ENCODE measurements around the gene LCA5L.
"Not testable (repeated sequence)": the region's sequence is repeated elsewhere in the genome, so short reads cannot be mapped to it uniquely, and the experiment has no call there.

The LCA5L gene

DNA sequence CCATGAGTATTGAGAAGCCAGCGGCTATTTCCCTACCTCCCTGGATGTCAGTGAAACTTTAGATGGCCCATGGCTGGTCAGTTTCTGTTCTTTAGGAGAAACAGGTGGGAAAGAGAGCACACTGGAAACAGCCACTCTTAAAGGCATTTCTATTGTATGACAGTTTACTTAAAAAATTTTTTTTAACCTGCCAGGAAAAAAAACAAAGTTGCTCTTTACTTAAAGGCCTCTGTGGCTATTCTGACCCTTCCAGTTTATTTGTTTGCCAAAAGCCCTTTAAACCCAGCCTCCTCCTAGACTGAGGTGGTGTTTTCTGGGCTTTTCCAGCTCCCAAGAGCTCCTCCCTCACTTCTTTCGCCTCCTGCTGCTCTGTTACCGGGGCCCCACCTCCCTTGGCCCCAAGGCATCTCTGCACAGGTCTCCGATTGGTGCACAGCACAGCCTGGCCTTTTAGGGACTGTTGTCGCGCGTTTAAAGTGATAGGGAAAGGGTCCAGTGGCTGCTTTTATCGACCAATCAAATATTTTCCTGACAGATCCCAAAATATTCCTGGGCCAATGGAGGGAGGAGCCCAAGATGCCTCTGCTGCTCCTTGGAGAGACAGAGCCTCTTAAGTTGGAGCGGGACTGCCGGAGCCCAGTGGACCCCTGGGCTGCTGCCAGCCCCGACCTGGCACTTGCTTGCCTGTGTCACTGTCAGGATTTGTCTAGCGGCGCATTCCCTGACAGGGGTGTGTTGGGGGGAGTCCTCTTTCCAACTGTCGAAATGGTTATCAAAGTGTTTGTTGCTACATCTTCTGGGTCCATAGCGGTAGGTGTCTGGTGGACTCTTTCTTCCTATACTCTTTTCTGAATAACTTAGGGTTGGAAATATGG, 6.0 kb upstream of the LCA5L start, which contains the start of gene SH3BGR:
TSS of gene SH3BGR (plus strand) at position 639 of the 875 bp plus-strand sequence. CDS start at position 766, 127 bp downstream.
- DNase-seq (ENCODE audit: low spot score) = no peak

DNA sequence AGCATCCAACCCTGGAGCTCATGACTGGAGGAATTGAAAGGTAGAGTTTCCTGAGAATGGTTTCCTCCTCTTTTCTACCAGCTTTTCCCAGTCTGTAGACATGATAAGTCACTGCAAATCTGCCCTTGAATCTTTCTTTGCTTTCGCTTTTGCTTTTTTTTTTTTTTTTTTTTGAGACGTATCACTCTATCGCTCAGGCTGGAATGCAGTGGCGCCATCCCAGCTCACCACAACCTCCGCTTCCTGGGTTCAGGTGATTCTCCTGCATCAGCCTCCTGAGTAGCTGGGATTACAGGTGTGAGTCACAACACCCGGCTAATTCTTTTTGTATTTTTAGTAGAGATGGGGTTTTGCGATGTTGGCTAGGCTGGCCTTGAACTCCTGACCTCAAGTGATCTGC, 1.7 kb upstream of the LCA5L start:
- no peak for DNase-seq (ENCODE audit: low spot score)

DNA sequence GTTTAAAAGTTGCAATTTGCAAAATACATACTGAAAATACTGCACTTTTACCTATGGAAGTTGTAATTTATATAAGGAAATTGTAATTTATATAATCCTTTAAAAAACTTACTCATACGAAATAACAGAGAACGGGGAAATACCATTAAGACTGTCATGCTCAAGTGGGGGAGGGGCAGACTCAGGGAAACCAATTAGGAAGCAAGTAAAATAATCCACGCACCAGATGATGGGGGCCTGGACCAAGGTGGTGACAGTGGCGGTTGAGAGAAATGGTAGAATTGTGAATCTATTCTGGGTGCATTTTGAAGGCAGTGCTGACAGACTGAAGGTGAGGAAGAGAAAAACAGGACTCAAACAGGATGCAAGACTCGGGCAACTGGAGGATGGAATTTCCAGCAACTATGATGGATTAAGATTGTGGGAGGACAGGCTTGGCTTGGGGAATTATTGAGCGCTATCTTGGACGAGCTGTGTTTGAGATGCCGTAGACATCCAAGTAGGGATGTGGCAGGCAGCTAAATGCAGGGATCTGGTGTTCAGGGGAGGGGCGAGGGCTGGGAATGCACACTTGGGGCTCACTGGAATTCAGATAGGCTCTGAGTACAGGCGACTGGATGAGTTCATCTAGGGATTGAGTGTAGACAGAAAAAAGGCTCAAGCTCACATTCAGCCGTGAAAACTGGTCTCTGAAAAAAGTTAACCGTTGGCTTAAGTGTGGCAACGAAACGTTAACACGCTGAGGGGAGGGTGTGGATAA, 977 bp downstream of the LCA5L start:
- no peak for DNase-seq (ENCODE audit: low spot score)

DNA sequence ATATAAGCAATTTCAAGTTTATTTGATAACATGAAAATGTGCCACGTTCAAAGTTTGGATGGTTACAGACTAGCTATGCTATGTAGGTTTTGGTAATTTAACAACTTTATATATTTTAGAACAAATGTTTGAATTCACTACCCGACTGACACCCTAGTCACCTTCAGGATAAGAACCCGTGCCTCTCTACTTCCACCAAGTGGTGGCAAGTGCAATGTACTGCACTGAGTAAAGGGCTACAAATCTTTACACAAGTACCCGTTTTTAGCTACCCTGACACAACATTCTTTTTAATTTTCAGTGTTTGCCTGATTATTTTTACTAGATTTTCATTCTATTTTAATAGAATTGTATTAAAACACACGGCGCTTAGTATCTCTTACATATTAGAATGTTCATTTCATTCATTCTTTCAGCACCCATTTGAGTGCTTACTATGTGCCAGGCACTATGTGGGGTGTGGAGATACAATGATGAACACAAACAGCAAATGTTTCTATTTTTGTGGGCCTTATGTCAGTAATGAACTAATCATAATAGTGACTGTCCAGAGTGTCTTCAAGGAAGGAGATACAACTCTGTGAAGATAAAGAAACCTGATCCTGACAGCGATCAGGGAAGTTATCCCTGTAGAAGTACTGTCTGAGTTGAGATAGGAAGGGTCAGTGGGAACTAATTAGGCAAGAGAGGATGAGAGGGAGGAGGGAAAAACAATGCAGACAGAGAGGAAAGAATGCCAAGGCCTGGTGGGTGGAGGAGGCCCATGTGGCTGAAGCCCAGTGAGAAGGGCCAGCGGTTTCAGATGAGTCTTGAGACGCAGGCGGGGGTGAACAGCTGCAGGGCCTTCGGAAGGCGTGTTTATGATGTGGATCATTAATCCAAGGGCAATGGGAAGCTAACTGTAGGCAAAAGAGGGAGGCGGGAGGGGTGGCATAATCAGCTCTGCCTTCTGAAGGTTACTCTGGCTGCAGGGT, 3.8 kb downstream of the LCA5L start:
- DNase-seq (ENCODE audit: low spot score) = peak; percentile 50

DNA sequence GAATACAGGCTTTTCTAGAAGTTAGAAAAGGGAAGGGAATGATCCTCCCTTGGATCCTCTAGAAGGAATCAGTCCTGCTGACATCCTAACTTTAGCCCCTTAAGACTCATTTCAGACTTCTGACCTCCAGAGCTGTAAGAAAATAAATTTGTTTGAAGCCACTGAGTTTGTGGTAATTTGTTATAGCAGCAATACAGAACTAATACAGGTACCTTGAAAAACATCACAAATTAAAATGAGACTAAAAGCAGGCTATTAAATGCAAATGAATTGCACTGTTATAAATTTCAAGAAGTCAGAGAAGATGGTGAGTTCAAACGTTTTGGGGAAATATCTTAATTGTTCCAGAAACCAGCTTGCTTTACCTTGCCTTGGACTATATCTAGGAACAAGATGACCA, 6.3 kb downstream of the LCA5L start:
- DNase-seq (ENCODE audit: low spot score) = no peak

DNA sequence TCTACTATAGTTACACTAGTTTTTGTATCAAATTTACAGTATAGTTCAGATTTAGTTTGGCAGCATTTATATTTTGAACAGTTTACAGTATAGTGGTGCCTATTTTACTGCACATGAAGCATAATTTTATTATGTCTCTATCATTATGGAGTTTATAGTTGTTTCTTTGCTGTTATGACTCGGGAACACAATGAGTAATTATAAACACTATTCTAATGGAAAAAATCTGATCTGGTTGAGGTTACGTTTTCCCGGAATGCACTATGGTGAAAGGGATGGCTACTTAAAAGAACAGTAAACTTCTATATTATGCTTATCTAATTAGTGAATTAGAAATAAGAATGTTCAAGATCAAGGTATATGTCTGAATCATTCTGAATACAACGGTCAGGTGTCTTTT, 10.6 kb downstream of the LCA5L start:
- DNase-seq (ENCODE audit: low spot score) = no peak

DNA sequence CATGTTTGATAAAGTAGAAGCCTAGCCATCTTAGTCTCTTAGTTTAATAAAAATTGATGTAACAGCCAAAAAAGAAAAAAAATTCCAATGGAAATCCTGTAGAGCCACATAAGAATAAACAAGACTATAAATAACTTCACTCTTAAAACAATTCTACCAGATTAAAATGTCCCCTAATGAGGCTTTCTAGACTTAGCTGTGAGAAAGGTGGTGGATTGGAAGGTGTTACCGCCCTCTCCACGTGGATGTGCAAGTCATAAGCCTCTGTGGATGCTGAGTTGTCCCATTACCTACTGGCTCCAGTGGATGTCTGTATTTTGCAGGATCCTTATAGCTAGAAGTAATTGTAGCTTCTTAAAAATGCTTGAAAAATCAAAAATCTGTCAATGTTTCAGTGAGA, 14.6 kb downstream of the LCA5L start:
- DNase-seq (ENCODE audit: low spot score) = no peak

DNA sequence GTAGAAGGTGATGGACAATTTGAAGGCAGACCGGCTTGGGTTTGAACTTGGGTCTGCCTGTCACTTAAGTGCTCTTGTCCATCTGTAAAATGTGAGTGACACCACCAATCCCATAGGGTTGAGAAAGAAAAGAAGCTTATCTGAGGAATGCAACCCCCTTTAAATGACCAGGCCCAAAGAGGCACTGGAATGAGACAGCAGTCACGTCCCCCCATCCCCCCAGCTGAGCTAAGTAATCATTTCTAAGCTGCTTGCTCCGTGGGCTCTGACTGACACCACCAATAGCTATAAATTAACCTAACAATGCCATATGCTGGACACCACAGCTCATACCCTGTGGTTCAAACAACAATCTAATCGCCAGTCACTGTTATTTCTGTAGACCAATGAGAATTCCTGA, 15.1 kb downstream of the LCA5L start:
- no peak for DNase-seq (ENCODE audit: low spot score)

DNA sequence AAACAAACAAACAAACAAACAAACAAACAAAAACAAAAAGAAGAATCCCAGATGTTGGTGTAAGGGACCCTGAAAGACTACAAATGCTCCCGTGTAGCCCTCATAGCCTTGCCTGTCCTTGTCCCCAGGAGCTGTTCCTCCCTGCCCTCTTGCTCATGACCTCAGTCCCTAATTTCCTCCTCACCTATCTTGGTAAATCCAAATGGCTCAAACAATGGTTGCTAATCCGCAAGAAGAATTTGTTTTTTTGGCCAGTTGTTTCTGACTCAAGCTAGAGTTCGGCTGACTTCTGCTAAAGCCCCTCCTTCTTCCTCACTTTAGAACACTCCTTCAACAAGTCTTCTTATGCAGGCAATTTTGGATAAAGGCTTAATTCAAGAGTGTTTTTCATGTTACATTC, 15.6 kb downstream of the LCA5L start:
- DNase-seq (ENCODE audit: low spot score) = no peak

DNA sequence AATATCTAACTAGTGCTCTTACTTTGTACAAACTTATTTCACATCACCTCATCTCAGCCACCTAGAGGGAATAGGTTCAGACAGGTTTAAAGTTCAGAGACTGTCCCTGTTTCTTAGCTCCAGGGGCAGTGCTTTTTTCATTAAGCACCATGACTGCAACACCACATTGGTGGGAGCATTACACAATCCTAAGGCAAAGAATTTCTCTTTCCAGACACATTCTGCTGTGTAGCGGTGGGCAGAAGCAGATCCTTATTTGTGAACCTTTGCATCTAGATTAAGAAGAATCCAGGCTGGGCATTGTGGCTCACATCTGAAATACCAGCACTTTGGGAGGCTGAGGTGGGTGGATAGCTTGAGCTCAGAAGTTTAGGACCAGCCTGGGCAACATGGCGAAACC, 16.1 kb downstream of the LCA5L start:
- DNase-seq (ENCODE audit: low spot score) = no peak

DNA sequence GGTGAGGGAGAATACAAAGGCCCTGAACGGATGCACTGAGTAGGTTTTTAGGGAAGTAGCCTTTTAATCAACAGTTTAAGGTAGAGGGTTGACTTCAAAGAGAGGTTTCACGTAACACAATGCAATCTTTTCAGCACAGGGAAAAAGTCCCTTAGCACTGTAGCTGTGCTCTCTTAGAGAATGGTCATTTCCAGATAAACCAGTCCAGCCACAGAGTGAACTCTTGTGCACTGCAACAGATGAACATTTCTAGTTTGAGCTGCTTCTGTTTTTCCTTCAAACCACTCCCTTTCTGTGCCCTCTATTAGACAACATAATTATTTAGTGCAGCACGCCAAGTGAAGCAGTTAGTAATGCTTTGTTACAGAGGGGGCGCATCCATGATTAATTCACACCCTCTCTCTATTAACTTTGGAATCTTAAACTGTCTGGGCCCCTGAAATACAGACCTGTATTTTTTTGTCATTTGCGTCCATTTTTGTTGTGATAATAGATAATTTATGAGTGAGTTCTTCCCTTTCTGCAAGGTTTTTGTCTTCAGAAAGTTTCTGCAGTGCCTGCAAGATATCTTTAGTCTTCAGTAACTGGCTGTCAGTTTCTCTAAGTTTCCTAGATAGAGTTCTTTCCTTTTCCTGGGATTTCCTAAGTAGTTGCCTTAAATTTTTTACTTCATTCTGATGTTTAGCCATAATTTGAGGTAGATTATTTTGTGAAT, 22.9 kb downstream of the LCA5L start:
- no peak for DNase-seq (ENCODE audit: low spot score)

DNA sequence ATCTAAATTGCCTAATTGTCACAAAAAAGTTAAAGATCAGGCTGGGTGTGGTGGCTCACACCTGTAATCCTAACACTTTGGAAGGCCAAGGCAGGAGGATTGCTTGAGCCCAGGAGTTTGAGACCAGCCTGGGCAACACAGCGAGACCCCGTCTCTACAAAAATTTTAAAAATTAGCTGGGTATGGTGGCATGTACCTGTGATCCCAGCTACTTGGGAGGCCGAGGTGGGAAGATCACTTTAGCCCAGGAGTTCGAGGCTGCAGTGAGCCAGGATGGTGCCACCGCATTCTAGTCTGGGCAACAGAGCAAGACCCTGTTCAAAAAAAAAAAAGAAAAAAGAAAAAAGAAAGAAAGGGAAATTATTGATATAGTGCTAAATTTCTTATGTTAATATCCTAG, 26.4 kb downstream of the LCA5L start:
- not testable (repeated sequence) for DNase-seq (ENCODE audit: low spot score)

DNA sequence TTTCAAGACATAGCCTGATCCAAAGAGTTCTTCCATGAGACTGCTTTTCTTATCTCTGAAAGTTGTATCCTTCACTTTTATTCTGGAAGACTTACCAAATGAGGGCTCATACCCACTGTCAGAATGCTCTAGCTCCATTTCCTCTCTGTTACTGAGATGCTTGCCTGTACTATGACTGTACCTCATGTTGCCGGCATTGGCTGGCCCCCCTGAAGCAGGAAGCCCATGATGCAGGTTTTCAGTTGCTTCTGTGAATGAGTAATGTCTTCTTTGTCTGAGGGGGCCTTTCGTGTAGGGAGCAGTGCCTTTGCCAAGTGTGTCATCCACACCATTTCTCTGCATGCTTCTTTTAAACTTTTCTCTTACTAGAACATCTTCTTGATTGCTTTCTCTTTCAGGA, 39.5 kb downstream of the LCA5L start:
- no peak for DNase-seq (ENCODE audit: low spot score)

DNA sequence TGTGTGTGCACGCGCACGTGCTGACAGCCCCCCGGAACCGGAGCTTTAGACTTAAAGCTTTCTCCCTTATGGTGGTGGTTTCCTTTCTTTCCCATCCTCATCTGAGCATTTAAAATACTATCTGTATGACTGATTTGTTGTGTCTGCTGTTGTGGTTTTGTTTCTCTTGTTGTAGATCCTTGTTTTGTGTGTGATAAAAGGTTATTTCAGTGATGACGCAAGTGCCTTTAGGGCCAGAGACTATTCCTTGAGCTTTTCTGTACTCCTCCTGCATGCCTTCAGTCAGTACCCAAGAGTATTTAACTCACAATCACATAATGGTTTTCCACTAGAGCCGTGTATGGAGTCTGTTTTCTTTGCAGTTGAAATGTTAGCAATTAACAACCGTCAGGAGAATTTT, 45.4 kb downstream of the LCA5L start:
- no peak for DNase-seq (ENCODE audit: low spot score)

DNA sequence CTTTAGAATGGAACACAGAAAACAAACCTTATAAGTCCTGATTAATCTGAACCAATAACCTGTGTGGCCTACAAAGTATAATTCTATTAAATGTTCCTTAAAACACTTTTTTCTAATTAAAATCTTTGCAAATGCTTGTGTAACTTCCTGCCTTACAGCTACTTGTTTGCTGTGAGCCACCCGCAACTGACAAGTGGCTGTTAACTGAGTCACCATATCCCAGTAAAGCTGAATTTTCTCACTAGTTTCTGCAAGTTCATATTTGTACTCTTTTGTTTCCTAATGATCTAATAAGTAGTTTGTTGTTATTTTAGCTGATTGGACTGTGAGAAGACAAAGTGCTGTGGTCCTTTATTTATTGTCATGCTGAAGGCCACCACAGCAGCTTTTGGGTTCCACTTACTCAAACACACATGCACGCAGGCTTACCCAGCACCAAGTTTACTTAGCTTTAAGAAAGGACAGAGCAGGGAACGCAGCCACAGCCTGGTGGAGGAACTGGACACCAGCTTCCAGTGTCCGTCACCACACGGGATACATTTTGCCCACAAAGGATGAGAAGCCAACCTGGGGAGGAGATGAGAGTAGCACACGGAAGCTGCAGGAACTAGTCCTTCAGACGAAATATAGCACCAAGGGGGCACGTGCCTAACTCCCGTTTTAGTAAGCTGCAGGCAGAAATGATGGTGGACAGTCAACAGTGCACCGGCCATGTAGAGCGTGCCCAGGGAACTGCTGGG, 47.8 kb downstream of the LCA5L start:
- no peak for DNase-seq (ENCODE audit: low spot score)

DNA sequence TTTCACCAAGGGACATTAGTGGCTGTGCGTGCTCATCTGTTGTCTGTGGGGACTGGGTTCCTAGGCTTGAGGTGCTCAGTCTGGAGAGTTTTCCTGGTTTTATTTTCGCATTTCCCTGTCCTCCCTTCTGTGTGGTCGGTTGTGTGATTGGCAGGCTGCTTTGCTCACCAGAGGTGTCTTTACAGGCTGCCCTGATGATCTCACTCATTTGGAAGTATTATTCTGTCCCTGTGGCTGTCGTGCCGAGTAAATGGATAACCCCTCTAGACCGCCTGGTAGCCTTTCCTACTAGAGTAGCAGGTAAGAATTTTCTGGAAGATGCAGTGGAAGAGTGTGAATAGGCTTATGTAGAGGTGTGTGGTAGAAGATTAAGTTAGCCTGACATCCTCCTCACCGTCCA, 52.6 kb downstream of the LCA5L start:
- DNase-seq (ENCODE audit: low spot score) = no peak

DNA sequence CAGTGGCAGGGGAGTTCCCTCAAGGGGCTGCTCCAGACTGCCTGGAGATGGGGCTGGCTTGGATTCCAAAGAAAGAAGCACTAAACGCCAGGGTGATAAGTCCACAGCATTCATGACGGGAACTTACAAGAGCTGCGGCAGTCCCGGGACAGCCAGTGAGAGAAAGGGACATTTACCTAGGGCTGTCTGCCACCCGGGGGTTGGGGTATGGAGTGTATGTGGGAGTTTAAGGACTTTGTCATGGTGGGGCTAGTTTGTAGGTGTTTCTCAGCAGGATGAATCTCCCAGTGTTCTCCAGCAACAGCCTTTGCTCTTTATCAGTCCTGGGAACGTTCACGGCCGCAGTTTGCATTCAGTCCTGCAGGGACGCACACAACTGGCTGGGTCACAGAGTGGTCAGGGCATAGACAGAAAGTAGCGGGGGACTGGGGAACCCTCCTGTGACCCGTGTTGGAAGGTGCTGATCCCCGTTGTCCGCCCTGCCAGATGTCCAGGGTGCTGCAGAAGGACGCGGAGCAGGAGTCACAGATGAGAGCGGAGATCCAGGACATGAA, 55.3 kb downstream of the LCA5L start:
- DNase-seq (ENCODE audit: low spot score) = no peak

DNA sequence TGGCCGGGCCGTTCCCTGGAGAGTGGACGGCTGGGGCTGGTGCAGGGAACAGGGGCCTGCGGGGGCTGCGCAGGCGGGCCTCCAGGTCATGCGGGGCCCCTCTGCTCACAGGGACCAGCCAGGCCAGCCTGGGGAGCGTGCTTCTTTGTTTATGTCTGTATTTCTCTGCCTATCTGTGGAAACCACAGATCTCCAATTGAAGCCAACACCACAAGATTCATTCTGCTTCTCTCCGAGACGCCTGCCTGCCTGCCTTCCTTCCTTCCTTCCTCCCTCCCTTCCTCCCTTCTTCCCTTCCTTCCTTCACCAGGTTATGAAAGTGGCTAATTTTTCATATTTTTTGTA, 56.8 kb downstream of the LCA5L start:
- no peak for DNase-seq (ENCODE audit: low spot score)

DNA sequence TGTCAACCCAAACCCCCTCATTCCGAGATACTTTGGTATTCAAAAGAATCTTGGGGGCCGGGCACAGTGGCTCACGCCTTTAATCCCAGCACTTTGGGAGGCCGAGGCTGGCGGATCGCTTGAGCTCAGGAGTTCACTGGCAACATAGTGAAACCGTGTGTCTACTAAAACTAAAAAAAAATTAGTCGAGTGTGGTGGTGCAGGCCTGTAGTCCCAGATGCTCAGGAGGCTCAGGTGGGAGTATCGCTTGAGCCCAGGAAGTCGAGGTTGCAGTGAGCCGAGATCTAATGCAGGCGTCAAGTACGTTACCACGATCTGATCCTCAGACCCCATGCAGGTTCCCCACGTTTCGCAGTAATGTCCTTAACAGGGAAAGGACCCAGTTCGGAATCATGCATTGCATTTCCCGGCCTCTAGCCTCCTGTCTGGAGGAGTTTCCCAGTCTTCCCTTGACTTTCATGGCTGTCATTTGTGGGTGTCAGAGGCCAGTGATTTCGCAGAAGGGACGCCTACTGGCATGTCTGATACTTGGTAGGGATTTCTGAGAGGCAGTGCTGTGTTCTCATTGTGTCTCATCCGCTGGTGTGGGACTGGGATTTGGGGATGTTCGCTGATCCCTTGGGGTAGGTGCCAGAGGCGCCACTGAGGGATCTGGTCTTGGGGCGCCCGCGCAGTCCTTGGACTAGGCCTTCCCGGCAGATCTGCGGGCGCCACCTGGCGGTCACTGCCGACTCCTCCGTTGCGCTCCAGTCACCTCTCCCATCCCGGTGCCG, 57.4 kb downstream of the LCA5L start:
- DNase-seq (ENCODE audit: low spot score) = peak; percentile 89
